Stomach smooth muscle (tissue), 2 donors: ENCODE results near the gene BLOC1S5.
"Not testable (repeated sequence)": the region's sequence is repeated elsewhere in the genome, so short reads cannot be mapped to it uniquely, and the experiment has no call there.

Source experiments
- H3K27ac ChIP-seq: one replicate; pipeline ENCODE4 v1.7.0; 2013; ENCODE audit warnings: mild to moderate bottlenecking, low read length, inconsistent platforms
- H3K27me3 ChIP-seq, 2 donors: one replicate each; pipeline ENCODE4 v1.7.0; 2013; ENCODE audit warnings: low read length in 2 of 2; ENCODE audit not compliant: insufficient read depth in 2 of 2, control insufficient read depth in 1 of 2
- H3K36me3 ChIP-seq, 2 donors: one replicate each; pipeline ENCODE4 v1.7.0; 2013; ENCODE audit warnings: low read length in 2 of 2; ENCODE audit not compliant: control insufficient read depth in 2 of 2, insufficient read depth in 2 of 2
- H3K4me1 ChIP-seq: one replicate; pipeline ENCODE4 v1.7.0; 2013; ENCODE audit warnings: low read length; ENCODE audit not compliant: control insufficient read depth, insufficient read depth
- H3K4me3 ChIP-seq, 2 donors: one replicate each; pipeline ENCODE4 v1.7.0; 2013; ENCODE audit warnings: low read length in 2 of 2
- H3K9ac ChIP-seq, 2 donors: one replicate each; pipeline ENCODE4 v1.7.0; 2013; ENCODE audit warnings: low read length in 2 of 2, mild to moderate bottlenecking in 1 of 2
- H3K9me3 ChIP-seq, 2 donors: one replicate each; pipeline ENCODE4 v1.7.0; 2013; ENCODE audit warnings: low read length in 2 of 2; ENCODE audit not compliant: control insufficient read depth in 2 of 2
- donor health status: healthy.
- donor health status: Pancreatic carcinoma.

BLOC1S5 gene

GRCh38 chr6:8065519-8065911, 1.3 kb upstream of the BLOC1S5 start:
- no peaks in the 10 kb centered on the region for H3K27me3 ChIP-seq
- H3K27ac ChIP-seq, result no peak overlapping the region
- H3K4me3 ChIP-seq, result no peak overlapping the region
- peaks cover 5% of the 10 kb centered on the region for H3K4me1 ChIP-seq
- no peaks in the 10 kb centered on the region for H3K36me3 ChIP-seq
- H3K9me3 ChIP-seq, result no peaks in the 10 kb centered on the region
- no peak overlapping the region for H3K9ac ChIP-seq

DNA sequence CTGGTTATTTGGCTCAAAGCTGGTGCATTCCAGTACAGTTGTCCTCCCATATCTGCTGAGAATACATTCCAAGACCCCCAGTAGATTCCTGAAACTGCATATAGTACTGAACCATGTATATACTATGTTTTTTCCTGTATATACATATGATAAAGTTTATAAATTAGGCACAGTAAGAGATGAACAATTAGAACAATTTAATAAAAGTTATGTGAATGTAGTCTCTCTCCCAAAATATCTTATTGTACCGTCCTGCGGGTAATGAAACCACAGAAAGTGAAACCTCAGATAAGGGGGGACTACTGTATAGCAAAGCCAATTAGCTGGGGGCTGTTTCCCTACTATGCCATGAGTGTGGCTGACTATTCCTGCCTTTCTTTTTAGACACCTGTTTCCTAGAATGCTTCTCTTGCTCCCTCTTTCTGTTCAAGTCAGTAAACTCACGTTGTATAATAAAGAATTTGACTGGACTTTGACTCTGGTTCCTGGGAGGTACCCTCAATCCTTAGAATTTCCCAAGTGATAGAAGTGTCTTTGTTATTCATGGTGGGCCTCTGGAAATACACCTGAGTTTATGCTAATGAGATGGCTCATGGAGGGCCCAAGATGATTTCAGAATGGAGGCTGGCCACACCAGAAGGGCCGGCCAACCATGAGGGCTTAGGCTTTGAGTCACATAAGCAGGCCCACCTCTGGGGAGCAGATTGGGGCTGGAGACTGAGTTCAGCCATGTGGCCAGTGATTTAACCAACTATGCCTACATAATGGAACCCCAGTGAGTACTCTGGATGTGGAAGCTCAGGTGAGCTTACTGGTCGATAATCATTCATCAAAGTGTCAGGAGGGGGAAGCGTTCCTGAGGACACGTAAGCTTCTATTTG, 689 bp upstream of the BLOC1S5 start:
- Histone ChIP-seq H3K4me3 (peak overlapping the region; percentile 86 to 90), H3K36me3 (peaks cover 1 to 2% of the 10 kb centered on the region in 2 donors), H3K27ac (peak overlapping the region; percentile 84), H3K9me3 (no peaks in the 10 kb centered on the region), H3K4me1 (peaks cover 5% of the 10 kb centered on the region), H3K9ac (peak overlapping the region; percentile 85 to 91), H3K27me3 (no peaks in the 10 kb centered on the region)

GRCh38 chr6:8061736-8062135, 2.5 kb downstream of the BLOC1S5 start:
- Histone ChIP-seq H3K4me3 (no peak overlapping the region), H3K36me3 (peaks cover 2 to 9% of the 10 kb centered on the region in 2 donors), H3K27me3 (no peaks in the 10 kb centered on the region), H3K27ac (no peak overlapping the region), H3K9ac (no peak overlapping the region), H3K4me1 (peaks cover 5% of the 10 kb centered on the region), H3K9me3 (no peaks in the 10 kb centered on the region)

- Histone ChIP-seq H3K36me3 (peaks cover 2 to 13% of the 10 kb centered on the region in 2 donors), H3K9ac (no peak overlapping the region), H3K27ac (no peak overlapping the region), H3K27me3 (no peaks in the 10 kb centered on the region), H3K4me1 (peaks cover 5% of the 10 kb centered on the region), H3K4me3 (no peak overlapping the region), H3K9me3 (no peaks in the 10 kb centered on the region)
These were observed 3.8 kb downstream of the BLOC1S5 start for GRCh38 chr6:8060346-8060745.

GRCh38 chr6:8059129-8059528, 5.1 kb downstream of the BLOC1S5 start:
- Histone ChIP-seq H3K9ac (no peak overlapping the region), H3K27me3 (no peaks in the 10 kb centered on the region), H3K9me3 (no peaks in the 10 kb centered on the region), H3K4me1 (no peaks in the 10 kb centered on the region), H3K36me3 (peaks cover 2 to 13% of the 10 kb centered on the region in 2 donors), H3K4me3 (no peak overlapping the region), H3K27ac (no peak overlapping the region)

- Histone ChIP-seq H3K27ac (no peak overlapping the region), H3K9ac (no peak overlapping the region), H3K4me1 (no peaks in the 10 kb centered on the region), H3K4me3 (no peak overlapping the region), H3K9me3 (no peaks in the 10 kb centered on the region), H3K27me3 (no peaks in the 10 kb centered on the region), H3K36me3 (peaks cover 4 to 13% of the 10 kb centered on the region in 2 donors)
These were observed 6.4 kb downstream of the BLOC1S5 start for GRCh38 chr6:8057793-8058192.

GRCh38 chr6:8057263-8057662, 6.9 kb downstream of the BLOC1S5 start:
- Histone ChIP-seq H3K27ac (no peak overlapping the region), H3K4me3 (no peak overlapping the region), H3K4me1 (no peaks in the 10 kb centered on the region), H3K9me3 (no peaks in the 10 kb centered on the region), H3K27me3 (no peaks in the 10 kb centered on the region), H3K9ac (no peak overlapping the region), H3K36me3 (peaks cover 5 to 13% of the 10 kb centered on the region in 2 donors)

DNA sequence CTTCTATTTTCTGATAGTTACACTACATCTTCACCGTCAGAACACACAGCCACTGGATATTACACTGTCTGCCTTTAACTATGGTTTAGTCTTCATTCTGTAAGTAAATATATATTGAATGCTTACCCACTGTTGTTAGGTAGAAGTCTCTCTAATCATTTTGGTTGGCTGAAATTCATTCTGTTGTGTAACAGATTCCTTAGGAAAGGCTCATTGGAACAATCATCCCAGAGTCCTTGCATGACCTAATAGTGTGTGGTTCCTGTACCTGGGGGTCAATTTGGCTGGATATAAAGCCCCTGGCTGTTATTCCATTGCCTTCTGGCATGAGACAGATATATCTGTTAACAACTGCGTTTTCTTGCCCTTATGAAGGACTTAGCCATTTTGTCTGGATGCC, 9.9 kb downstream of the BLOC1S5 start:
- Histone ChIP-seq H3K9ac (no peak overlapping the region), H3K9me3 (no peaks in the 10 kb centered on the region), H3K4me1 (no peaks in the 10 kb centered on the region), H3K27ac (no peak overlapping the region), H3K27me3 (no peaks in the 10 kb centered on the region), H3K36me3 (peaks cover 3 to 6% of the 10 kb centered on the region in 2 donors), H3K4me3 (no peak overlapping the region)

DNA sequence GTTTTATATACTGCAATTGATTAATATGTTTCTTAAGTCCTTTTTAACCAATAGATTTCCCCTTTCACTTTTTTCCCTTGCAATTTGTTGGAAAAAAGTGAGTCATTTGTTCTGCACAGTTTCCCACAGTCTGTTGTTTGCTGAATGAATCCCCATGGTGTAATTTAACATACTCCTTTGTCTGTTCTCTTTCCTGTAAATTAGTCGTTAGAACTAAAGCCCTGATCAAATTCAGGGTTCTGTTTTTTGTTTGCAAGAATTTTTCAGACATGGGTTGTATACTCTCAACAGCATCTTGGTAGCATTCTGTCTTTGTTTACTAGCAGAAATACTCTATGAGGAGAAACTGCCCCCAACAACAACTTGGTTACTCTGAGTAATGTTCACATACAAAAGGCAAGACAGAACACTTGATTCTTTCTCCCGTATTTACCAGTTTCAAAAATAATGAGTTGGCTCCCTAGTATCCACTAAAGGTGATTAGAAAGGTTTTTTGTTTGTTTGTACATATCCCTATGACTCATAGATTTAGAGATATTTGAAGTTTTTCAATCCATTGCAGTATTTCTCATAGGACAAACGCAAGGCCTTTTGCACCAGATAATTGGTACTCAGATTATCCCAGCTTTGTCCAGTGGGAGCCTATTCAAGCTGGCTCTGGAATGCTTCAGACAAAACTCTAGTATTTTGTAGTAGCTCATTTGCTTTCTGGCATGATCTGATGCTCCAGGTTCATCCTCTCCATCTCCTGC, 16.5 kb downstream of the BLOC1S5 start:
- H3K36me3 ChIP-seq, result peaks cover 0 to under 1% of the 10 kb centered on the region in 2 donors
- H3K4me1 ChIP-seq, result no peaks in the 10 kb centered on the region
- no peaks in the 10 kb centered on the region for H3K27me3 ChIP-seq
- no peak overlapping the region for H3K27ac ChIP-seq
- H3K9me3 ChIP-seq, result no peaks in the 10 kb centered on the region
- H3K9ac ChIP-seq, result no peak overlapping the region
- no peak overlapping the region for H3K4me3 ChIP-seq

GRCh38 chr6:8045769-8046168, 18.4 kb downstream of the BLOC1S5 start:
- H3K4me1 ChIP-seq, H3K36me3 ChIP-seq, H3K4me3 ChIP-seq, H3K27ac ChIP-seq, H3K9ac ChIP-seq, H3K9me3 ChIP-seq, H3K27me3 ChIP-seq: not testable (repeated sequence)

DNA sequence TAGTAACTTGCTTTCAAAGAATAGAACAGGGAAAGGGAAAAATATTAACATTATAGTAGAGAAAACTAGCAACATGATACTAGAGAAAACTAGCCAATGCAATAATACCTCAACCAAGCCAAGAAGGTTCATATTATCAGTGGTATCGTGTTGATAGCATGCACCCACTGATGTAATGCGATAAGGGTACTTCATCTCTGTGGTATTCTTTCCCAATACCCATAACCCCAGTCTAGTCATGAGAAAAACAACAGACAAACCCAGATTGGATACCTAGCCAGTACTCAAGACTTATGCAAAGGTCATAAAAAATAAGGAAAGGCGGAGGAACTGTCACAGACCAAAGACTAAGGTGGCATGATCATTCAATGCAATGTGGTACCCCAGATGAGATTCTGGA, 21.0 kb downstream of the BLOC1S5 start:
- Histone ChIP-seq H3K4me1 (no peaks in the 10 kb centered on the region), H3K9me3 (no peaks in the 10 kb centered on the region), H3K36me3 (peaks cover 5 to 10% of the 10 kb centered on the region in 2 donors), H3K9ac (no peak overlapping the region), H3K4me3 (no peak overlapping the region), H3K27ac (no peak overlapping the region), H3K27me3 (no peaks in the 10 kb centered on the region)
